Activated naive CD8-positive, alpha-beta T cell treated with anti-CD3 and anti-CD28 coated beads, Interleukin-2, amount 50 U/mL, for 24 hours (primary cell): ENCODE results near the gene PLA2G4D.

ENCODE experiments used
- ATAC-seq: fragments of 150-1000 bp; cut with Tn5 transposase; one replicate; pipeline ENCODE4 v1.10.0; 2021
- DNase-seq: peaks from one replicate; pipeline ENCODE4 v3.0.0; 2021
- H3K27ac Mint-ChIP-seq: one replicate; pipeline ENCODE4 v1.8.0; 2021; ENCODE audit warnings: mild to moderate bottlenecking, mixed read lengths
- H3K27me3 Mint-ChIP-seq: one replicate; pipeline ENCODE4 v1.8.0; 2021; ENCODE audit warnings: mixed read lengths
- H3K36me3 Mint-ChIP-seq: one replicate; pipeline ENCODE4 v1.8.0; 2021; ENCODE audit warnings: low read depth, mixed read lengths
- H3K4me1 Mint-ChIP-seq: one replicate; pipeline ENCODE4 v1.8.0; 2021; ENCODE audit warnings: mixed read lengths
- H3K4me3 Mint-ChIP-seq: one replicate; pipeline ENCODE4 v1.8.0; 2021; ENCODE audit warnings: mild to moderate bottlenecking, moderate library complexity, mixed read lengths
- H3K9me3 Mint-ChIP-seq: one replicate; pipeline ENCODE4 v1.8.0; 2021; ENCODE audit warnings: mixed read lengths

PLA2G4D gene

DNA sequence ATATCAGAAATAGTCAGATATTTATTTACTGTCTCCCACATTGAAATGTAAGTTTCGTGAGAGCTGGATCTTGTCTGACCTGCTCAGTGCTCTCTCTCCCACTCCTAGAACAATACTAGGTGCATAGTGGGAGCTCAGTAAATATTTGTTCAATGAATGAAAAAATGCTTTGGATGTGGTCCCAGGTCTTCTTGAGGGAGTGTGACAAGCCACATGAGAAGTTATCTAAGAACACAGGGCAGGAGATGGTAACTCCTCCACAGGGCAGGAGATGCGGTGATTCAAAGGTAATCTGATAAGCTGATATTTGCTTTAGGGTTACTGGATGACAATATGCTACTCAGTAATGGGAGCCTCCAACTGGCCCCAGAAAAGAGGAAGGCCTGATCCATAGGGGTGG, 47.8 kb downstream of the PLA2G4D start:
- H3K36me3 Mint-ChIP-seq: no peaks in the 10 kb centered on the region

DNA sequence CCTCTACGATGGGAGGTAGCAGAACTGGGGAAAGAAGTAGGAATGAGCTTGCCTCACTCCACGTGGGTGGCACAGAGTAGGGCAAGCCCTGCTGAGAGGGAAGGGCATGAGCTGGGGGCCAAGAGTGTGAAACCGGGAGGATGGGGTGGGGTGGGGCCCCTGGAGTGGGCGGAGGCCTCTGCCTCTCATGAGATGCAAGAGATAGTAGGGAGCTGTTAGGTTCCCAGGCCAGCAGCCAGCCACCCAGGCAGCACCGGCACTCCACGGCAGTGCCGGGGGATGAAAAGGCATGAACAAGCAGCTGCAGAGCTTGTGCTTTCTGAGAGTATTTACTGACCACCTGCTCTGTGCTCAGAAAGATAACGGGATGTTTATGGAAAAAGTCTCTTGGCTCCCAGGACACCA, 49.1 kb downstream of the PLA2G4D start:
- no peak for ATAC-seq
- H3K36me3 Mint-ChIP-seq: no peaks in the 10 kb centered on the region
- no peak overlapping the region for H3K27ac Mint-ChIP-seq
- H3K4me1 Mint-ChIP-seq: no peaks in the 10 kb centered on the region
- H3K9me3 Mint-ChIP-seq: no peaks in the 10 kb centered on the region
- H3K4me3 Mint-ChIP-seq: no peak overlapping the region
- DNase-seq: no peak
- H3K27me3 Mint-ChIP-seq: no peaks in the 10 kb centered on the region

More for the DNA sequence above, 47.8 kb downstream of the PLA2G4D start:
- ATAC-seq (no peak), DNase-seq (no peak)
- no peak overlapping the region for H3K4me3 Mint-ChIP-seq
- H3K9me3 Mint-ChIP-seq: no peaks in the 10 kb centered on the region
- no peak overlapping the region for H3K27ac Mint-ChIP-seq
- no peaks in the 10 kb centered on the region for H3K4me1 Mint-ChIP-seq
- H3K27me3 Mint-ChIP-seq: no peaks in the 10 kb centered on the region

DNA sequence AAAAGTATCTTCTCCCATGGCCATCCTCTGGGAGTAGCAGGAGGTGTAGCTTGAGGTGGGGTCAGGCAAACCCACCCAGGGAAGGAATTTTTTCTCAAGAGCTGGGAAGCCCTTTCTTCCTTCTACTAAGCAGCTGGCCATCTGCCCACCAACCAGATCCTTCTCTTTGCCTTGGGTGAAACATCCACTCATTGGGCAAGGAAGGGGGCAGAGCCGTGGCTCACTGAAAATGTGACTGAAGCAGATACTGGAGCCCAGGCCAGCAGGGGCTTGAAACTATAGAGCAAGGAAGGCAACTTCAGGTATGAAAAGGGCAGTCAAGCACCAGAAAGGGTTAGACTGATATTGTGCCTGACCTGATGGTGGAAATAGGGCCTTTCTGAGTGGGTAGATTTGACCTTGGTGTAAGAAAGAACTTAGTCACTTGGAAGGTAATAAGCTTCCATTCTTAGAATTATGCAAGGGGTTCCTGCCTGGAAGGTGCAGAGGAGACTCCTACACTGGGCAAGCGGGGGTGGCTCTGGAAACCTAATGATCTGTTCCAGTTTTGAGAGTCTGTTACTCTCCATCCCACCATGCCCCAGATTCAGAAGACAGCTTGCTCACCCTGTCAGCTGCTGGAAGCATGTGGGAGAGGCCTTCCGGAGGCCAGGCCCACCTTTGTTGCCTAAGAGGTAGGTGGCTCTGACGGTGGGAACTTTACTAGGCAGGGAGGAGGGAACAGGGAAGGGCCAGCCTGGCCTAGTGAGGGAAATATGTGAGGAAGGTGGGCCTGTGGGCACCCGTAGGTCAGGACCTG, 51.6 kb downstream of the PLA2G4D start:
- H3K9me3 Mint-ChIP-seq: no peaks in the 10 kb centered on the region
- ATAC-seq: peak; percentile 24

DNA sequence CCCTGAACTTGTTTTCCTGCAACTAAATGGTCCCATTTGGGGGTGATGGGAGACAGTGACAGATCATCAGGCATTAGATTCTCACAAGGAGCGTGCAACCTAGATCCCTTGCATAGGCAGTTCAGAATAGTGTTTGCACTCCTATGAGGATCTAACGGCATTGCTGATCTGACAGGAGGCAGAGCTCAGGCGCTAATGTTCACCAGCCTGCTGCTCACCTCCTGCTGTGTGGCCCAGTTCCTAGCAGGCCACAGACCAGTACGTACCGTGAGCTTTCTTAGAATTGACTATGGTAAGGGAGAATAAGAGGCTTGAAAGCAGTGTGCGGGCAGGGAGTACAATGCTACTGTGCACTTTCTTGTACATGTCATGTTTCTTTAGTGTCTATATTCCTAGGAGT, 56.0 kb downstream of the PLA2G4D start:
- H3K27ac Mint-ChIP-seq: no peak overlapping the region
- no peaks in the 10 kb centered on the region for H3K36me3 Mint-ChIP-seq
- no peak for DNase-seq
- ATAC-seq: no peak
- peaks cover 10% of the 10 kb centered on the region for H3K4me1 Mint-ChIP-seq
- no peak overlapping the region for H3K4me3 Mint-ChIP-seq
- H3K9me3 Mint-ChIP-seq: no peaks in the 10 kb centered on the region
- no peaks in the 10 kb centered on the region for H3K27me3 Mint-ChIP-seq

More for the DNA sequence above, 51.6 kb downstream of the PLA2G4D start:
- Mint-ChIP-seq H3K36me3 (no peaks in the 10 kb centered on the region), H3K27ac (no peak overlapping the region), H3K27me3 (no peaks in the 10 kb centered on the region), H3K4me1 (no peaks in the 10 kb centered on the region), H3K4me3 (no peak overlapping the region)
- no peak for DNase-seq

DNA sequence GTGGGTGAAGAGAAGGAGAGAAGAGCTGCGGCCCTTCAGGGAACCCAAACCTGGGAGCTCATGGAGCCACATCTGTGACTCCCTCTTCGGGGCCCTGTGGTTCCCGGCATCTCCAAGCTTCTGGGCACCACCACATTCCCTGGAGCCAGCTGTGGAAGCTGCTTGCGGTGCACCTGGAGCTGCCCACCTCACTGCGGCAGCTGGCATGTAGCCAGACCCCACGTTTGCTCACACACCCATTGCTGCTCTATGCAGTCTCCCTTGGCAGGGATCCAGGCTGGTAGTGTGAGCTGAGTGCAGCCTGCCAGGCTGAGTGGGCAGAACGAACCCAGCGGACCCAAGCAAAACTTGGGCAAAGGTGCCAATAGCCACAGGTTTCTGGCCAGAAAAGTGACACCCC, 56.7 kb downstream of the PLA2G4D start:
- Mint-ChIP-seq H3K4me1 (peaks cover 16% of the 10 kb centered on the region), H3K4me3 (no peak overlapping the region), H3K27me3 (no peaks in the 10 kb centered on the region), H3K9me3 (no peaks in the 10 kb centered on the region), H3K36me3 (no peaks in the 10 kb centered on the region), H3K27ac (no peak overlapping the region)
- no peak for DNase-seq
- no peak for ATAC-seq

DNA sequence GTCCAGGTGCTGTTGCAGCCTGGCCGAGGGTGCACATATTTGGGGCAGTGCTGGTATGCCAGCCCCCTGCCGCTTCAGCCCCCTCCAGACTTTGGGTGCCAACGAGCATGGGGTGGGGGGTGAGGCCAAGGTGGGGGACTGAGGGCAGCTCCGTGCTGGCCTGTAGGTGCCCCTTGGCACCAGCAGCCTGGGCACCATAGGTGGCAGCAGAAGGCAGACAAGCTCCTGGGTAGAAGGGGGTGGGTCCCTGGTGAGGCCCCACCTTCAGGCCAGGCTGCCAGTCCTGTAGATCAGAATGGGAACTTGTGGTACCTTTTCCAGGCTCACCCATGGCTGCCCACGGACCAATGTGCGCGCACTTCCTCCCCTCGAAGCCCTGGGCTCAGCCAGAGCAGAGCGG, 57.4 kb downstream of the PLA2G4D start:
- no peak for ATAC-seq
- Mint-ChIP-seq H3K36me3 (no peaks in the 10 kb centered on the region), H3K27ac (no peak overlapping the region), H3K4me1 (peaks cover 19% of the 10 kb centered on the region), H3K27me3 (no peaks in the 10 kb centered on the region), H3K4me3 (no peak overlapping the region), H3K9me3 (no peaks in the 10 kb centered on the region)
- DNase-seq: no peak

DNA sequence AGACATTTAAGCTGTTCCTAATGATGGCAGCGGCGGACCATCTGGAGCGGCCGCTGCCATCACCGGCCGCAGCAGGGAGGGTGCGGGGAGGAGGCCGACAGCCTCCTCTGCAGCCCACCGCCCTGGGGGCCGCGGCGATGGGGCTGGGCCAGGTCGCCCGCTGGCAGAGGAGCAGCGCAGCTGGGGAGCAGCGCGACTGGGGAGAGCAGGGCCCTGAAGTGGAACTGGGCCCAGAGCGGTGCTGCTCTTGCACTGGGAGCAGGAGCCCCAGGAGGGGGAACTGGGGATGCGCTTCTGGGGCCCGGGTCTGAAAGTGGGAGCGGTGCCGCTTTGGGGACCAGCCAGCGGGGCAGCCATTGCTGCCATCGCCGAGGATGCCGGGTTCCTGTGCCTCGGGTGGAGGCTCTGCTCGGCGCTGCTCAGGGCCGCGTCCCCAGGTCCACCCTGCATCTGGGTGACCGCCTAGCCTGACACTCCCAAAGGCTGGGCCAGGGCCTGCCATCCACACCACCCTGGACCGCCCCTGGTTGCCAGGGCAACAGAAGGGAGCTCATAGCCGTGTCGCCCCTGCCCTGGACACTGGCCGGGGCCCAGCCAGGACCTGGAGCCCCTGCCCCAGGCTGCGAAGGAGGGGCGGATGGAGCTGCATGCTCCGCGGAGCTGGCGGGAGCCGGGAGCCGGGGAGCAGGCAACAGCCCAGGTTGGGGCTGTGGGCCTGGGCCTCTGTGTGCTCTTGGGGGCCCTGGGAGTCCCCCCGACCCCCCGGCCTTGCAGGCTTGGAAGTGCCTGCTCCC, 58.1 kb downstream of the PLA2G4D start:
- no peak overlapping the region for H3K27ac Mint-ChIP-seq
- H3K9me3 Mint-ChIP-seq: no peaks in the 10 kb centered on the region
- H3K27me3 Mint-ChIP-seq: no peaks in the 10 kb centered on the region
- DNase-seq (no peak), ATAC-seq (no peak)
- H3K4me1 Mint-ChIP-seq: peaks cover 19% of the 10 kb centered on the region
- no peak overlapping the region for H3K4me3 Mint-ChIP-seq
- no peaks in the 10 kb centered on the region for H3K36me3 Mint-ChIP-seq

DNA sequence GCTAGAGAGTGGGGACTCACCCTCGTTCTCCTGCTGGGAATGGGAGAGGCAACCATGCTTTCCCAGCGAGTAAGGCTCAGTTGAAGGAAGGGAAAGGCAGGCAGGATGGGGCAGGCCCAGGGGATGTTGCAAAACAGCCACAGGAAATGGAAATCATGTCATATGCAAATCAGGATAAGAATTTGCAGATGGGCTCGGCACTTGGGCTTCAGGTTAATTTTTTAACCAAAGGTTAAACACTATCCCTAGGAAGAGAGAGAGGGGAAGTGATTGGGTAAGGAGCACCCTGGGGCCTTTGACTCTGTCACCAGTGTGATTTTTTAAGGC, 59.0 kb downstream of the PLA2G4D start:
- Mint-ChIP-seq H3K9me3 (no peaks in the 10 kb centered on the region), H3K4me3 (no peak overlapping the region), H3K4me1 (peaks cover 19% of the 10 kb centered on the region), H3K27me3 (no peaks in the 10 kb centered on the region), H3K36me3 (no peaks in the 10 kb centered on the region), H3K27ac (no peak overlapping the region)
- ATAC-seq: peak; percentile 38
- peak; percentile 17 for DNase-seq

DNA sequence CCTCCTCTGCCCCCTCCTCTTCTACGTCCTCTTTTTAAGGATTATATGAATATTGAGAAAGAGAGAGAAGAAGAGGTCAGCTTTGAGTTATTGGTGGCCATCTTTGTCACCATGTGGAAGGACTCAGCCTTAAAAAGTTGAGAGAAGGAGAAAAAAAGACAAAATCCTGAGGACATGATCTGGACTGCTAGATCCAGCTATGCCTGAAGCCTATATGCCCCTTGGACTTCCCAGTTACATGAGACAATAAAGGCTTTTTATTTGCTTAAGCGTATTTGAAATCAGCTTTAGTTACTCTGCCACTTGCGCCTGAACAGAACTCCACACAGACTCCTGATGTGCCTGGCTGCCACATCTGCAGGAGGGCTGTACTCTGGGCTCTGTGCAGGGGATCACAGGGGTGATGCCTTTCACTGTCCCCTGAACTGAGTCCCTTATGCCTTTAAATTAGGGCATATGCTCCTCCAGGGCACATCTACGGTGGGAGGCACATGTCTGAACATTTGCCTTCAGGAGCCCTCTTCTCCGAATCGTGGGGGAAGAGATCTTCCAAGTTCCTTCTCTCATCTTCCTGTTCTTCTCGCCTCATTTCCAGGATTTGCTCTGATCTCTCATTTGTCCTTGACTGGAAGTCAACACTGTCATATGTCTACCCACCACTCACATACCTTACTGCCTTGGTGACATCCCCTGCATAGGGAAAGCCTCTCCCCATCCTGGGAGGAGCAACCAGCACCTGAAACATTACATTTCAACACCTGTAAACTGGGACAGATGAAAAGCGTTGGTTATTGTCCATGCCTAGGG, 59.5 kb downstream of the PLA2G4D start:
- DNase-seq (no peak), ATAC-seq (no peak)
- Mint-ChIP-seq H3K27ac (no peak overlapping the region), H3K4me1 (peaks cover 19% of the 10 kb centered on the region), H3K36me3 (no peaks in the 10 kb centered on the region), H3K9me3 (no peaks in the 10 kb centered on the region), H3K27me3 (no peaks in the 10 kb centered on the region), H3K4me3 (no peak overlapping the region)

DNA sequence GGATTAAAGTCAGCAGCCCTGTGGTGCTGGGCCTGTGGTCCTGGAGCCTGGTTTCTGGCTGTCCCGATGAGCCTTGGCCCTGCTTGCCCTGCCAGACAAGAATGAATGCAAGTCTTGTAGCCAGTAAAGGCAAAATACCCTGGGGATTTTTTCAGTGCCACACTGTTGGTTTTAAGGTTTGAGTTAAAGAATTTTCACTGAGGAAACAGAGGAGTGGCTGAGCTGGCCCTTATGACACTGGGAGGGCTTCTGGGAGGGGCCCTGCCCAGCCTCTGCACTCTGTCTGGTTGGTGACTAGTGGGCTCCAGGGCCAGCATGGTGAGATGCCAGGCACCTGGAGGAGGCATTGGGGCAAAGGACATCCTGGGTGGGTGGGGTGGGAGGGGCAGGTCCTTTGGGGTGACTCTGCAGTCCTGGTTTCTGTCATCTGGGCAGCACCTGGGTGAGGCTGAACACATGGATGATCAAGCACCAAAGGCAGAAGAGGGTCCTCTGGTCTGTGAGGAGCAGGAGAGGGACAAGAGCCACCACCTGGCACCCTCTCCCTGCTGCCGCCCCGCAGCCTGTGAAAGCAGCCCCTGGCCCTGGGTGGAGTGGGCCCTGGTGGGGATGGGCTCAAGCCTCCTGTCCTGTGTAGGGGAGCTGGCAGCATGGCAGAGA, 61.0 kb downstream of the PLA2G4D start:
- Mint-ChIP-seq H3K27ac (peak overlapping the region; percentile 13), H3K36me3 (no peaks in the 10 kb centered on the region), H3K9me3 (no peaks in the 10 kb centered on the region), H3K4me1 (peaks cover 19% of the 10 kb centered on the region), H3K27me3 (no peaks in the 10 kb centered on the region), H3K4me3 (no peak overlapping the region)
- DNase-seq: no peak
- ATAC-seq: peak; percentile 67

DNA sequence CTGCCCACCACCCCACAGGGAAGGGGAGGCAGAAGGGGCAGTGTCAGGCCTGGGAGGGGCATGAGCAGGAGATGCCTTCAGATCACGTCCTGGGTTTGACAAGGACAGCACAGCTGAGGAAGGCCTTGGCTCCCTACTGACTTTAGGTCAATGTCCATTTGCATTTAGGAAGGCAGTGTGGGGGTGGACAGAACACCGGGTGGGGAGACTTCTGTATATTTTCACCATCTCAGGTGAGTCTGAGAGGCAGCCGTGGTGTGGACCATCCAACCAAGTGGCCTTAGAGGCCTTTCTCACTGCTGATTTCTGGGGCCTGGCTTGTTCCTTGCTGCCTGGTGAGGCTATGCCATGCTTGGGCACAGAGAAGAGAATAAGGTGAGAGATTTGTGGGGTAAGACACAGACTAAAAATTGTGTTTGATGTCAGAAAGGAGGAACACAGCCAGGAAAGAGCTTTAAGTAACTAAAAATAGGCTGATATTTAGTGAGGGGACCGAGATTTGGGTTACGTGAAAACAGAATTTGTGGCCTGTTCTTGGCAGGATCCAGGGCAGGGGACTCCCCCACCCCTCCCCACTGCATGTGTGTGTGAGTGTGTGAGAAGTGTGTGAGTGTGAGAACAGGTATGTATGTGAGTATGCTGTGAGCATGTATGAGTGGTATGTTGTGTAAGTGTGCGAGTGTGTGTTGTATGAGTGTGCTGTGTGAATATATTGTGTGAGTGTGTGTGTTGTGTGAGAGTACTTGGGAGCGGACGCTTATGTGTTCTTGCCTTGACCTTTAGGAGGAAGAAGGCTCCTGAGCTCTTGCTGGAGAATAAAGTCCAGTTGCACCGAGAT, 61.8 kb downstream of the PLA2G4D start:
- DNase-seq (no peak), ATAC-seq (peak; percentile 9)
- H3K27me3 Mint-ChIP-seq: peaks cover 4% of the 10 kb centered on the region
- no peaks in the 10 kb centered on the region for H3K9me3 Mint-ChIP-seq
- H3K4me1 Mint-ChIP-seq: peaks cover 19% of the 10 kb centered on the region
- no peak overlapping the region for H3K4me3 Mint-ChIP-seq
- H3K36me3 Mint-ChIP-seq: no peaks in the 10 kb centered on the region
- peak overlapping the region; percentile 13 for H3K27ac Mint-ChIP-seq

DNA sequence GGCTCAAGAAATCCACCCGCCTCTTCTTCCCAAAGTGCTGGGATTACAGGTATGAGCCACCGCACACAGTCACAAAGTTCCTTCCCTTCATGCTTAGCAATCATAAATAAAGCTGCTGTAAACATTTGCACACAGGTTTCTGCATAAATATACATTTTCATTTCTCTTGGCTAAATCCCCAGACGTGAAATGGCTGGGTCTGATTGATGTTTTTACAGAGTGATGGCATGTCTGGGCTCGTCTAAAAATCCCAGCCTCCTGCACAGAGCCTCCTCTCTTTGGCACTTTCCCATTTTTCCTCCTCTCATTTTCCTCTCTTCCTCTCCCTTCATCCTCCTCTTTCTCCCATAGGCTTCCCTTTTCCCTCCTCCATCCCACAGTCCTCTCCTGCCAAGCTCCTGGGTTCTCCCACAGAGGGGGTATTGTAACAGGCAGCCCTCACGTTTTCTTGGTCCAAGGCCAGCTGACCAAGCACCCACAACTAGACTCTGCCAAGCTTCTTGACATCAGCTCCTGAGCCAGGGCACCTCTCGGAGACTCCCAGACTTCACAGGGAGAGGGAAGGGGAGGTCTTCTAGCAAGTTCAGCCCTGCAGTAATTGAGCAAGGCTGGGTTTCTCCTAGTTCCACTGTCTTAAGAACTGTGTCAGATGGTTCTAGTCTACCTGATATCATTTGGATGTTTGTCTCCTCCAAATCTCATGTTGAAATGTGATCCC, 63.0 kb downstream of the PLA2G4D start:
- DNase-seq (no peak), ATAC-seq (no peak)
- H3K27me3 Mint-ChIP-seq: peaks cover 7% of the 10 kb centered on the region
- H3K4me1 Mint-ChIP-seq: peaks cover 19% of the 10 kb centered on the region
- H3K27ac Mint-ChIP-seq: no peak overlapping the region
- H3K9me3 Mint-ChIP-seq: no peaks in the 10 kb centered on the region
- H3K4me3 Mint-ChIP-seq: no peak overlapping the region
- no peaks in the 10 kb centered on the region for H3K36me3 Mint-ChIP-seq

DNA sequence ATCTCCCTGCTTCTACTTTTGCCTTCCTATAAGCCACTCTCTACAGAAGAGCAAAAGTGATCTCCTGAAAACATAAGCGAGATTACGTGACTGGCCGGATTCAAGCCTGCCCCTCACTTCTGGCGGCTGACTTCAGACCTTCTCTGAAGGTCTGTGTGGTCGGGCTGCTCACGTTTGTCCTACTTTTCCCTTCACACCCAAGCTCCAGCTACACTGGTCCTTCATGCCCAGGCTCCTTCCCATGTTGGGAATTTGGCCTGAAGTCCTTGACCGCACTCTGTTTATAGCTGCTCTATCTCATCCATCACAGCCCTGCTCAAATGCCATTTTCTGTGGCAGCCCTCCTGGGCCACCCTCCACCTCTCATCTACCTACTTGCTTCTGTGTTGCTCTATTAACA, 66.8 kb downstream of the PLA2G4D start:
- Mint-ChIP-seq H3K4me1 (peaks cover under 1% of the 10 kb centered on the region), H3K27ac (no peak overlapping the region), H3K27me3 (peaks cover 7% of the 10 kb centered on the region), H3K4me3 (no peak overlapping the region), H3K9me3 (no peaks in the 10 kb centered on the region), H3K36me3 (no peaks in the 10 kb centered on the region)
- DNase-seq: no peak
- ATAC-seq: no peak
